SK-N-SH (cell line): ENCODE data around the gene GALNTL6. TPM values are rescaled to one million over a fixed set of nuclear protein-coding genes. Genes with fewer than 3 reads are reported as not detected.

Experiments used
- CTCF ChIA-PET: fragments of 300-600, 350-600 bp; formaldehyde crosslinking; extraction: SDS; loops from one replicate; lab custom pipeline; 2021; lab: Yijun Ruan, JAX
- POLR2A ChIA-PET: fragments of 350-600 bp; sonication (Branson Sonifier 250); formaldehyde crosslinking; extraction: SDS; loops from one replicate; lab custom pipeline; 2020; ENCODE audit warnings: antibody characterized with exemption, inconsistent platforms; lab: Yijun Ruan, JAX
- DNase-seq: peaks from one replicate; pipeline ENCODE4 v3.0.0; 2012
- H2AFZ ChIP-seq: fragments of 200-600 bp; sonication (generic); 2 replicates; pipeline ENCODE4 v1.8.1; 2016; ENCODE audit warnings: antibody characterized with exemption, mild to moderate bottlenecking, low read depth
- H3F3A ChIP-seq: fragments of 200-600 bp; sonication (generic); replicated peaks from 2 replicates; pipeline ENCODE3; 2016; ENCODE audit warnings: antibody characterized with exemption, mild to moderate bottlenecking; ENCODE audit not compliant: insufficient read depth
- H3K27ac ChIP-seq, 2 experiments: fragments of 200-500 bp in 1 of 2; fragments of 200-600 bp in 1 of 2; sonication (Bioruptor generic) in 1 of 2; sonication (generic), shearing (Covaris generic) in 1 of 2; 2 replicates each; pipeline versions ENCODE4 v1.5.1 to v1.6.1; 2014 to 2016; ENCODE audit warnings: low read depth in 2 of 2, inconsistent platforms in 1 of 2, low read length in 1 of 2, mild to moderate bottlenecking in 1 of 2, mixed read lengths in 1 of 2
- H3K27me3 ChIP-seq: fragments of 200-600 bp; sonication (generic), shearing (Covaris generic); 2 replicates; pipeline ENCODE4 v1.6.1; 2016; ENCODE audit warnings: mixed run types; ENCODE audit not compliant: insufficient read depth
- H3K36me3 ChIP-seq, 2 experiments: fragments of 200-500 bp in 1 of 2; fragments of 200-600 bp in 1 of 2; sonication (Bioruptor generic) in 1 of 2; sonication (generic) in 1 of 2; replicated peaks in 1 of 2; 2 replicates each; pipeline versions ENCODE3 to v1.5.1; 2014 to 2016; ENCODE audit warnings: low read length in 1 of 2, mild to moderate bottlenecking in 1 of 2; ENCODE audit not compliant: insufficient read depth in 2 of 2, control insufficient read depth in 1 of 2
- H3K4me1 ChIP-seq, 2 experiments: fragments of 200-500 bp in 1 of 2; fragments of 200-600 bp in 1 of 2; sonication (Bioruptor generic) in 1 of 2; sonication (generic), shearing (Covaris generic) in 1 of 2; 2 replicates each; pipeline versions ENCODE4 v1.5.1 to v1.6.1; 2014 to 2016; ENCODE audit warnings: low read depth in 1 of 2, low read length in 1 of 2, mixed run types in 1 of 2; ENCODE audit not compliant: insufficient read depth in 2 of 2, control insufficient read depth in 1 of 2
- H3K4me2 ChIP-seq: fragments of 200-600 bp; sonication (generic), shearing (Covaris generic); 2 replicates; pipeline ENCODE4 v1.6.1; 2017; ENCODE audit warnings: mixed run types
- H3K4me3 ChIP-seq, 2 experiments: fragments of 200-500 bp in 1 of 2; fragments of 200-600 bp in 1 of 2; sonication (Bioruptor generic) in 1 of 2; sonication (generic), shearing (Covaris generic) in 1 of 2; 2 replicates each; pipeline versions ENCODE4 v1.5.1 to v1.8.1; 2014 to 2016; ENCODE audit warnings: low read depth in 2 of 2, inconsistent platforms in 1 of 2, low read length in 1 of 2, mild to moderate bottlenecking in 1 of 2, mixed read lengths in 1 of 2, moderate library complexity in 1 of 2
- H3K79me2 ChIP-seq: fragments of 200-600 bp; sonication (generic); 2 replicates; pipeline ENCODE4 v1.8.1; 2017; ENCODE audit warnings: mild to moderate bottlenecking; ENCODE audit not compliant: insufficient read depth
- H3K9ac ChIP-seq: fragments of 200-600 bp; sonication (generic); 2 replicates; pipeline ENCODE4 v1.6.1; 2017; ENCODE audit warnings: mixed run types
- H3K9me2 ChIP-seq: fragments of 200-600 bp; sonication (generic); 2 replicates; pipeline ENCODE4 v1.6.1; 2017; ENCODE audit warnings: mixed run types
- H3K9me3 ChIP-seq: fragments of 200-600 bp; sonication (generic); 2 replicates; pipeline ENCODE4 v1.6.1; 2017; ENCODE audit warnings: mixed run types, mild to moderate bottlenecking, moderate library complexity
- H4K20me1 ChIP-seq: fragments of 200-600 bp; sonication (generic); 2 replicates; pipeline ENCODE4 v1.6.1; 2017; ENCODE audit warnings: mild to moderate bottlenecking, mixed run types; ENCODE audit not compliant: insufficient read depth
- CHD2 ChIP-seq: fragments of 150-350 bp; IDR thresholded peaks from 2 replicates; pipeline ENCODE4 v1.6.1; 2018; ENCODE audit warnings: low read length; ENCODE audit not compliant: partially characterized antibody
- ELF1 ChIP-seq: IDR thresholded peaks from 2 replicates; pipeline ENCODE4 v1.4.0; 2012
- EP300 ChIP-seq, 2 experiments: IDR thresholded peaks; 2 replicates each; pipeline versions ENCODE4 v1.4.0 to v1.6.1; 2012; ENCODE audit warnings: borderline replicate concordance in 1 of 2, low read depth in 1 of 2, low read length in 1 of 2
- EZH2phosphoT487 ChIP-seq: fragments of 200-600 bp; sonication (generic); IDR thresholded peaks from 2 replicates; pipeline ENCODE4 v1.6.1; 2017; ENCODE audit warnings: low read depth, mixed run types, mild to moderate bottlenecking, antibody characterized with exemption, moderate library complexity, borderline replicate concordance
- FOSL2 ChIP-seq: IDR thresholded peaks from 2 replicates; pipeline ENCODE4 v1.4.0; 2012; ENCODE audit warnings: low read depth, mild to moderate bottlenecking, moderate library complexity, borderline replicate concordance
- FOXJ3 ChIP-seq: sonication (generic); formaldehyde crosslinking; IDR thresholded peaks from 2 replicates; pipeline ENCODE4 v1.5.1; 2020; ENCODE audit warnings: mild to moderate bottlenecking, missing genetic modification reagents
- FOXM1 ChIP-seq: IDR thresholded peaks from 2 replicates; pipeline ENCODE4 v1.4.0; 2012; ENCODE audit warnings: low read depth, mild to moderate bottlenecking
- GABPA ChIP-seq: IDR thresholded peaks from 2 replicates; pipeline ENCODE4 v1.4.0; 2012; ENCODE audit warnings: low read depth, mild to moderate bottlenecking
- GATA2 ChIP-seq: sonication (generic); formaldehyde crosslinking; IDR thresholded peaks from 2 replicates; pipeline ENCODE4 v1.5.0; 2020; ENCODE audit warnings: mild to moderate bottlenecking, missing genetic modification reagents
- JUND ChIP-seq: IDR thresholded peaks from 2 replicates; pipeline ENCODE4 v1.4.0; 2012
- MEF2A ChIP-seq: IDR thresholded peaks from 2 replicates; pipeline ENCODE4 v1.4.0; 2012; ENCODE audit warnings: low read depth, borderline replicate concordance
- MXI1 ChIP-seq: IDR thresholded peaks from 2 replicates; pipeline ENCODE4 v1.6.1; 2012; ENCODE audit warnings: mild to moderate bottlenecking, low read depth, low read length, improper control_type of control experiment
- RXRA ChIP-seq: IDR thresholded peaks from 2 replicates; pipeline ENCODE4 v1.4.0; 2012; ENCODE audit warnings: low read depth, mild to moderate bottlenecking, borderline replicate concordance
- SIN3A ChIP-seq: IDR thresholded peaks from 2 replicates; pipeline ENCODE4 v1.6.1; 2012; ENCODE audit warnings: low read depth, mild to moderate bottlenecking, low read length, moderate library complexity, borderline replicate concordance
- TCF12 ChIP-seq: IDR thresholded peaks from 2 replicates; pipeline ENCODE4 v1.4.0; 2012
- TEAD4 ChIP-seq: IDR thresholded peaks from 2 replicates; pipeline ENCODE4 v1.4.0; 2012; ENCODE audit warnings: mild to moderate bottlenecking, borderline replicate concordance; ENCODE audit not compliant: insufficient read depth
- YY1 ChIP-seq: IDR thresholded peaks from 2 replicates; pipeline ENCODE4 v1.4.0; 2012; ENCODE audit warnings: low read depth, mild to moderate bottlenecking
- WGBS: methylation state at CpG from one replicate; pipeline ENCODE4 v1.1.6; 2017; ENCODE audit warnings: low lambda C conversion rate; 5-methylcytosine and 5-hydroxymethylcytosine counted together
- polyA plus RNA-seq, 3 experiments: library from polyadenylated mRNA; depleted of rRNA; stranded (reverse); fragments of >200 nt; gene quantifications; 2 replicates each; pipeline ENCODE4 v1.2.3, GENCODE V29; 2012
- TF ChIP-seq, protein P1 (sequence below): fragments of 150-350 bp; IDR thresholded peaks from 2 replicates; pipeline ENCODE4 v1.6.1; 2017; ENCODE audit warnings: antibody characterized with exemption, low read length, low read depth, borderline replicate concordance
- TF ChIP-seq, protein P2 (sequence below): IDR thresholded peaks from 2 replicates; pipeline ENCODE4 v1.4.0; 2012; ENCODE audit warnings: low read depth, borderline replicate concordance
- TF ChIP-seq, protein P3 (sequence below): fragments of 150-350 bp; IDR thresholded peaks from 2 replicates; pipeline ENCODE4 v1.6.1; 2016; ENCODE audit warnings: mild to moderate bottlenecking, low read depth, low read length

The GALNTL6 gene
- polyA plus RNA-seq, 1 of the 3 experiments (the other 2 are of a cell fraction), result 0.07 TPM

DNA sequence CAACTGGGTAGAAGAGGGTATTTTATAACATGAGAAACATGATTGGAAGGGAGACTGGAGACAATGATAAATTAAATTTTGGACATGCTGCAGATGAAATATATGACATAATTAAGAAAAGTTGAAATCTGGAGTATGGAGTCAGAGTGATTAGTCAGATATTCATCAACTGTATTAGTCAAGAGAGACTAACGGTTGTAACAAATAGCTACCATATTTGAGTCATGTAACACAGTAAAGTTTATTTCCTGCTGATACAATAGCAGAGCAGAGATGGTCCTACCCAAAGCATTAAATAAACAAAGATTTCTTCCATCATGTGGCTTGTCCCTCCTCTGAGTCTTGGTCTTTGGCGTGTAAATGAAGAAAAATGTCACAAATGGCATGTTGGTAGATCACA lies 321.3 kb downstream of the GALNTL6 start:
- no peak overlapping the region for H3K9ac ChIP-seq
- H3K79me2 ChIP-seq, result no peaks in the 10 kb centered on the region
- ChIA-PET POLR2A (no interaction called here), CTCF (interaction anchor here (1.3 to 1.4 kb wide), 2 partner anchors 15 to 18 kb away, joined by 3 to 5 read pairs; no protein-coding TSS in a partner anchor)
- H2AFZ ChIP-seq, result no peak overlapping the region
- no peaks in the 10 kb centered on the region for H3K27me3 ChIP-seq
- 50% methylated on average over 2 of the region's 2 CpGs for WGBS
- no peaks in the 10 kb centered on the region for H3F3A ChIP-seq
- H3K36me3 ChIP-seq, result no peaks in the 10 kb centered on the region
- no peaks in the 10 kb centered on the region for H4K20me1 ChIP-seq
- no peak overlapping the region for H3K27ac ChIP-seq
- no peak overlapping the region for H3K4me2 ChIP-seq
- TF ChIP-seq, protein P1, sequence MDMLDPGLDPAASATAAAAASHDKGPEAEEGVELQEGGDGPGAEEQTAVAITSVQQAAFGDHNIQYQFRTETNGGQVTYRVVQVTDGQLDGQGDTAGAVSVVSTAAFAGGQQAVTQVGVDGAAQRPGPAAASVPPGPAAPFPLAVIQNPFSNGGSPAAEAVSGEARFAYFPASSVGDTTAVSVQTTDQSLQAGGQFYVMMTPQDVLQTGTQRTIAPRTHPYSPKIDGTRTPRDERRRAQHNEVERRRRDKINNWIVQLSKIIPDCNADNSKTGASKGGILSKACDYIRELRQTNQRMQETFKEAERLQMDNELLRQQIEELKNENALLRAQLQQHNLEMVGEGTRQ, result no peak
- TF ChIP-seq, protein P2, sequence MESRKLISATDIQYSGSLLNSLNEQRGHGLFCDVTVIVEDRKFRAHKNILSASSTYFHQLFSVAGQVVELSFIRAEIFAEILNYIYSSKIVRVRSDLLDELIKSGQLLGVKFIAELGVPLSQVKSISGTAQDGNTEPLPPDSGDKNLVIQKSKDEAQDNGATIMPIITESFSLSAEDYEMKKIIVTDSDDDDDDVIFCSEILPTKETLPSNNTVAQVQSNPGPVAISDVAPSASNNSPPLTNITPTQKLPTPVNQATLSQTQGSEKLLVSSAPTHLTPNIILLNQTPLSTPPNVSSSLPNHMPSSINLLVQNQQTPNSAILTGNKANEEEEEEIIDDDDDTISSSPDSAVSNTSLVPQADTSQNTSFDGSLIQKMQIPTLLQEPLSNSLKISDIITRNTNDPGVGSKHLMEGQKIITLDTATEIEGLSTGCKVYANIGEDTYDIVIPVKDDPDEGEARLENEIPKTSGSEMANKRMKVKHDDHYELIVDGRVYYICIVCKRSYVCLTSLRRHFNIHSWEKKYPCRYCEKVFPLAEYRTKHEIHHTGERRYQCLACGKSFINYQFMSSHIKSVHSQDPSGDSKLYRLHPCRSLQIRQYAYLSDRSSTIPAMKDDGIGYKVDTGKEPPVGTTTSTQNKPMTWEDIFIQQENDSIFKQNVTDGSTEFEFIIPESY, result no peak
- no peak for TF ChIP-seq GATA2
- TF ChIP-seq EZH2phosphoT487, result no peak
- TF ChIP-seq FOXM1, result no peak
- no peak for TF ChIP-seq SIN3A
- TF ChIP-seq ELF1, result no peak
- TF ChIP-seq MXI1, result no peak
- TF ChIP-seq YY1, result no peak
- no peak for TF ChIP-seq GABPA
- H3K4me1 ChIP-seq, result no peaks in the 10 kb centered on the region; a peak in 1 of 4 replicates
- H3K9me3 ChIP-seq, result no peaks in the 10 kb centered on the region; the same call in 1 of the 2 replicates
- no peak for DNase-seq
- no peaks in the 10 kb centered on the region for H3K9me2 ChIP-seq
- no peak overlapping the region for H3K4me3 ChIP-seq

DNA sequence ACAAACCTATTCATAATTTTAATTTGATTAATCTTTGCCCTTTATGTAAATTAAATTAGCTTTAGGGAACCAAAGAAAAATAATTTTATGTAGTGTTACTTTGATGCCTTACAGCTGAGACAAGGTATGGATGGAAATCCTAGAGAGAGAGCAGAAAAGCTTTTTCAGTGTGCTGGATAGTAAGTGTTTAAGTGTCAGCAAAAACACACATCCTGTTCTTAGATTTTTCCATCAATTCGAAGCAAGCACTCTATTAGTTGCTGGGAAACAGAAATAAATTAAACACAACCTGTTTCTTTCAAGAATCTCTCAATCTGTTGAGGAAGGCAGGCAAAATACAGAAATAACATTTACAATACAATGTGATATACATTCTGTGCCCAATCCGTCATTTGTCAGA lies 327.8 kb downstream of the GALNTL6 start:
- Histone ChIP-seq H3K4me1 (peaks cover 6 to 7% of the 10 kb centered on the region in 2 experiments; a peak in 2 of 4 replicates), H4K20me1 (no peaks in the 10 kb centered on the region), H3K27me3 (no peaks in the 10 kb centered on the region), H3K9me3 (no peaks in the 10 kb centered on the region), H3K36me3 (no peaks in the 10 kb centered on the region), H3K4me2 (no peak overlapping the region), H2AFZ (no peak overlapping the region), H3F3A (peaks cover 3% of the 10 kb centered on the region), H3K27ac (no peak overlapping the region), H3K79me2 (no peaks in the 10 kb centered on the region), H3K9ac (no peak overlapping the region), H3K4me3 (no peak overlapping the region), H3K9me2 (no peaks in the 10 kb centered on the region)
- ChIA-PET CTCF (no interaction called here), POLR2A (no interaction called here)
- no peak for DNase-seq
- 81% methylated on average over 2 of the region's 2 CpGs for WGBS
- TF ChIP-seq FOXM1 (no peak), GABPA (no peak), YY1 (no peak), RXRA (no peak), EZH2phosphoT487 (no peak), GATA2 (no peak), SIN3A (no peak), MEF2A (no peak), JUND (no peak), TEAD4 (no peak), EP300 (IDR thresholded peaks at IDR 0.05; ENCODE audit: borderline replicate concordance in 1 of 2, low read depth in 1 of 2, low read length in 1 of 2) (no peak), FOSL2 (no peak), TCF12 (no peak), CHD2 (no peak), FOXJ3 (CRISPR knock-in tag) (no peak)
- TF ChIP-seq, protein P2, result no peak
- TF ChIP-seq, protein P3, sequence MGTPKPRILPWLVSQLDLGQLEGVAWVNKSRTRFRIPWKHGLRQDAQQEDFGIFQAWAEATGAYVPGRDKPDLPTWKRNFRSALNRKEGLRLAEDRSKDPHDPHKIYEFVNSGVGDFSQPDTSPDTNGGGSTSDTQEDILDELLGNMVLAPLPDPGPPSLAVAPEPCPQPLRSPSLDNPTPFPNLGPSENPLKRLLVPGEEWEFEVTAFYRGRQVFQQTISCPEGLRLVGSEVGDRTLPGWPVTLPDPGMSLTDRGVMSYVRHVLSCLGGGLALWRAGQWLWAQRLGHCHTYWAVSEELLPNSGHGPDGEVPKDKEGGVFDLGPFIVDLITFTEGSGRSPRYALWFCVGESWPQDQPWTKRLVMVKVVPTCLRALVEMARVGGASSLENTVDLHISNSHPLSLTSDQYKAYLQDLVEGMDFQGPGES, result no peak
